HG03135 (cell line): Measurements from ENCODE around the gene EIF4E3.

Experiments
- ATAC-seq: cut with Tn5 transposase; IDR thresholded peaks from one replicate; pipeline ENCODE4 v1.9.1; 2021; ENCODE audit warnings: mild to moderate bottlenecking, moderate library complexity; ENCODE audit not compliant: unreplicated experiment

The EIF4E3 gene

GRCh38 chr3:71652781-71653413, 72.3 kb downstream of the EIF4E3 start:
- ATAC-seq, result no peak

- no peak for ATAC-seq
These were observed 73.6 kb downstream of the EIF4E3 start for GRCh38 chr3:71651625-71652024.

DNA sequence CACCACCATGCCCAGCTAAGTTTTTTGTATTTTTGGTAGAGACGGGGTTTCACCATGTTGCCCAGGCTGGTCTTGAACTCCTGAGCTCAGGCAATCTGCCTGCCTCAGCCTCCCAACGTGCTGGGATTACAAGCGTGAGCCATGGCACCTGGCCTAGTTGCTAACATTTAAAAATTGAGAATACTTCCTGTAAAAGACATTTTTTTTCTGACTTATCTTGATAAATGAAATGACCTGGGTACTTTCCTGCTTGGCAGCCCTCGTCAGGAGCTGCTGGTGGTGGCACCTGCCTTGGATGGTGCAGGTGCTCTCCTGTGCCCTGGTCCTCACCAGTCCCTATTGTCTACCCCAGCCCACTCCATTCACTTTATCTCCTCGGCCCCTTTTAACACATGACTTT, 74.8 kb downstream of the EIF4E3 start:
- ATAC-seq, result no peak

DNA sequence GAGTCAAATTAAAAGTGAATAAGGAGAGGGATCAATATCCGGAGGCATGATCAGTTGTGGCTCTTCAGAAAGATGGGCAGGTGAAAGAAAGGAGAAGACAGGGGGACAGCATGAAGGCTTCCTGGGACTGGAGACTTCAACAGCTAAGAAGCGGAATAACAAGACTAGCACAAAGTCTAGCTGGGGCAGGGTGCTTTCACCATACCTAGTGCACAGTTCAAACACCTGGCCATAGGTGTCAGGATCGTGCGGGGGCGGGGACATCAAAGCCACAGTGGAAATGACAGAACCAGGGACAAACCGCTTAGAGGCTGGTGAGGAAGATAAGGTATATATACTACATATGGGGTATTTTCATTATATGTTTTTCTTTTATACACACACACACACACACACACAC, 75.4 kb downstream of the EIF4E3 start:
- no peak for ATAC-seq

DNA sequence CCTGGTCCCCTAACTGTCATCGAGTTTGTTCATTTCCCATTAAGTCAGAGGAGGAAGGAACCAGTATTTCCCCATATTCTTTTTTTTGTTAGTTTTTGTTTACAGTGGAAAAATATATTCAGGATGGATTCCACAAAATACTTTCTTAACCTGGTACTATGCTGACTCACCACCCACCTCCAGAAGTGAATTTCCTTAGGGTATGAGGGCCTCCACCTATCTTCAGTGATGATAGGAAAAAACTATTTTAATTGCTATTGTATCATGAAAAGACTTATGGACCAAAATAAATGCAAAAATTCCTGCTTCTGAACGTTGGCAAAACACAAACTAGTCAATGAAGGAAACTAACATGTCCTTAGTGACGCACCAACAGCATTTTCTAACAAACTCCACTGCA, 77.5 kb downstream of the EIF4E3 start:
- no peak for ATAC-seq

- ATAC-seq, result no peak
These were observed 78.2 kb downstream of the EIF4E3 start for GRCh38 chr3:71646971-71647370.

DNA sequence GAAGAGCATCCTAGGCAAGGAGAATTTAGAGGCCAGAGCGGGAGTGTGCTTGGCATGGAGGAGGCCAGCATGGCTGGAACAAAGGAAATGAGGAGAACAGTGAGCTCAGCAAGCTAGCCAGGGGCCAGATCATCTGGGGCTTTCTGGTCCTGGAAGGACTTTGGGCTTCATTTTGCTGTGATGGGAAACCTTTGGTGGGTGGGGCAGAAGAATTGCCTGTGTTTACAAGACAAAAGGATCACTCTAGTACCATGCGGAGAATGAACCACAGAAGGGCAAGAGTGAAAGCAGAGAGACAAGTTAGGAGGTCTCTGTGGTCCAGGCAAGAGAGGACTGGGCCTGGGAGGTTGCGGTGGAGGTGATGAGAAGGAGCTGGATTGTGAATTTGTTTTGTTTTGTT, 80.1 kb downstream of the EIF4E3 start:
- no peak for ATAC-seq

DNA sequence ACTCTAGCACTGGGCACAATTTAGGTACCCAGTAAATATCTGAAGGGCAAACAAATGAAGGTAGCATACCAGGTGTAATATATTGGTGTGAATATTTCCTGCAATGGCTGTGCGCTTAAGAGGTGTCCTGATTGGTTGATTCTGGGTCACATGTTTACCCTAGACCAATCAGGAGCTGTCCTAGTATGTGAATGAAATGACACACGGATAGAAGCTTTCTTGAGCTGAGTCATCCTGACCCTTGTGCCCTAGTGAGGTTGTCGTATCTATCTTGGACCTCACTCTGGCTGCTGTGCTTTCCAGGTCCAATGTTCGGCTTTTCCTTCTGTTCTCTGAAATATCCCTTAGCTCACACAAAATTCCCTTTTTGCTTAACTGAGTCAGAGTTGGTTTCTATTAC, 83.5 kb downstream of the EIF4E3 start:
- no peak for ATAC-seq

GRCh38 chr3:71640331-71640983, 84.7 kb downstream of the EIF4E3 start:
- ATAC-seq, result no peak

GRCh38 chr3:71636482-71636881, 88.7 kb downstream of the EIF4E3 start:
- ATAC-seq, result no peak

- no peak for ATAC-seq
These were observed 89.2 kb downstream of the EIF4E3 start for GRCh38 chr3:71636001-71636400.

DNA sequence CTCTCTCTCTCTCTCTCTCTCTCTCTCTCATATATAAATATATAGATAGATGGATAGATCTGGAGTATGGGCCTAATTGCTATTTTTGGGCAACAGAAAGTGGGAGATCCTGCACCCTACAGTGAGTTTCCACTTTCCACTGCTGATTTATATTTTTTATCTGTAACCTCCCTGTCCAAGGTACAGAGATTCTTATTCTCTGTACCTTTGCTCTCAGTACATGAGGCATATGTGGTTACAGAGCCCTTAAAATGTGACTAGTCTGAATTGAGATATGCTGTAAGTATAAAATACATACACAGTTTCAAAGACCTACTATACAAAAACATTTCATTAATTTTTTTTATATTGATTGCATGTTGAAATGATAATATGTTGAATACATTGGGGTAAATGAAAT, 90.5 kb downstream of the EIF4E3 start:
- no peak for ATAC-seq

DNA sequence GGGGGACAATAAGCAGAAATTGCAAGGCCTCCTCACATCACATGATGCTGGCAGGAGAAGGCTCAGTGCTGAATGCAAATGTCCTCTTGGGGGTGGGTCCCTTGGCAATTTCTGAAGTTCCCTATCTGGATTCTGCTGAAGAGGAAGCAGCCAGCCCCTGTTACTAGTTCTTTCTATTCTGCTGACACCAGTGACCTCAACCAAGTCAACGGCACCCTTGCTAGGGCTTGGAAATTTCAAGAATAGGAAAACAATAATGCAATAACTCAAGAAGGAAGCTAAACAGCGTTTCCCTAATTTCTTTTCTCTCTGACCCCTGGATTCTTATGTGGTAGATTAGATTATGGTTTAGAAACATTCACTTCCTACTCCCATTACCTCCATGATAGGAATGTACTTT, 95.5 kb downstream of the EIF4E3 start:
- no peak for ATAC-seq

DNA sequence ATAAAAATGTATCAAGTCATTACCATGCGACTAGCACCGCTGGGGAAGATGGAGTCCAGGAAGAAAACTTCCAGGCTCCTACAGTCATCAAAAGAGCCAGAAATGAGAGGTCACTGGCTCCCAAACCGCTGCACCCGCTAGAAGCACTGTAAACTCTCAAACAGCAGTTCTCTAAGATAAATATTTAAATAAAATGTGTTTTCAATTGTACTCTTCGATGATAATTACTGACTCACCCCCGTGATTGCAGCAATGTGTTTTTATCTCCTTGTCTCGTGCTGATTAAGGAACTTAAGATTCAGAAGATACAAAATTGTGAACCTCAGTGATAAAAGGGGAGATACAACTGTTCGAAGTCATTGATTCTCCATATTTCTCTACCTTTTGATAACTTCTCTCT, 95.9 kb downstream of the EIF4E3 start:
- ATAC-seq, result no peak

- ATAC-seq, result no peak
These were observed 96.7 kb downstream of the EIF4E3 start for GRCh38 chr3:71628522-71628921.

- ATAC-seq, result no peak
These were observed 99.5 kb downstream of the EIF4E3 start for GRCh38 chr3:71625676-71626075.
